ENCODE measurements around the gene HACD1. TPM values are rescaled to one million over a fixed set of nuclear protein-coding genes. Genes with fewer than 3 reads are reported as not detected.
"Not testable (repeated sequence)": the region's sequence is repeated elsewhere in the genome, so short reads cannot be mapped to it uniquely, and the experiment has no call there.

The HACD1 gene
- total RNA-seq, 2 donors from 2014 or later: 4.2 to 5.4 TPM

DNA sequence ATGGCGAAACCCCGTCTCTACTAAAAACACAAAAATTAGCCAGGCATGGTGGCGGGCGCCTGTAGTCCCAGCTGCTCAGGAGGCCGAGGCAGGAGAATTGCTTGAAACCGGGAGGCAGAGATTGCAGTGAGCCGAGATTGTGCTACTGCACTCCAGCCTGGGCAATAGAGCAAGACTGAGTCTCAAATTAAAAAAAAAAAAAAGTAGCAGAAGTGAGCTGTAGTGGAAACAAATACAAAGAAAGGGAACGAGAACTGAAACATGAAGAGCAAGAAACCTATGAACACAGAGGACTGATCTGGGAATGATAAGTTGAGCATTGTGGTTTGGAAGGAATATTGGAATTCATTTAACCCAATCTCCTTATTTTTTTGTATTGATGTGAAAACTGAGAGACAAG is 15.4 kb upstream of the HACD1 start:
- H3K27me3 Mint-ChIP-seq (ENCODE audit: low read depth); DNase-seq; H3K27ac Mint-ChIP-seq; H3K4me1 Mint-ChIP-seq (ENCODE audit: low read depth); H3K36me3 Mint-ChIP-seq (ENCODE audit: insufficient read depth in 2 of 2); H3K9me3 Mint-ChIP-seq; H3K4me3 Mint-ChIP-seq; ATAC-seq (replicated peaks in 1 of 2): not testable (repeated sequence)

DNA sequence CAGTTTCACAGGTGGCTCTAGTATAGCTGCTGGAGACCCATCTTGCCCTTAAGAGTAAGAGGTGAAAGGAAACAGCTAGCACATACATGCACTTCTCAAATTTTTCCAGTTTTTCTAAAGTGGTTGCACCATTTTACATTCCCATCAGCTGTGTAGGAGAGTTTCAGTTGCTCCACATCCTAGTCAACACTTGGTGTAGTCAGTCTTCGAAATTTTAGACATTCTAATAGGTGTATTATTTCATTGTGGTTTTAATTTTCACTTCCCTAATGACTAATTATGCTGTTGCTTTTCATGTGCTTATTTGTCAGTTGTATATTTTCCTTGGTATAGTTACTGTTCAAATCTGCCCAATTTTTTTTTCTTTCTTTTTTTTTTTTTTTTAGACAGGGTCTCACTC is 9.5 kb upstream of the HACD1 start:
- H3K27ac Mint-ChIP-seq: no peak overlapping the region
- no peaks in the 10 kb centered on the region for H3K36me3 Mint-ChIP-seq (ENCODE audit: insufficient read depth in 2 of 2)
- ATAC-seq (replicated peaks in 1 of 2): no peak

GRCh38 chr10:17624996-17625395 is 7.8 kb upstream of the HACD1 start:
- Mint-ChIP-seq H3K27ac (no peak overlapping the region), H3K36me3 (ENCODE audit: insufficient read depth in 2 of 2) (no peaks in the 10 kb centered on the region), H3K9me3 (no peaks in the 10 kb centered on the region), H3K4me3 (no peak overlapping the region), H3K4me1 (ENCODE audit: low read depth) (no peaks in the 10 kb centered on the region), H3K27me3 (ENCODE audit: low read depth) (peaks cover 12% of the 10 kb centered on the region)
- ATAC-seq (replicated peaks in 1 of 2) (no peak), DNase-seq (no peak)

More for the DNA sequence above, 9.5 kb upstream of the HACD1 start:
- Mint-ChIP-seq H3K4me1 (ENCODE audit: low read depth) (no peaks in the 10 kb centered on the region), H3K27me3 (ENCODE audit: low read depth) (peaks cover 12% of the 10 kb centered on the region), H3K9me3 (no peaks in the 10 kb centered on the region), H3K4me3 (no peak overlapping the region)
- DNase-seq: no peak

DNA sequence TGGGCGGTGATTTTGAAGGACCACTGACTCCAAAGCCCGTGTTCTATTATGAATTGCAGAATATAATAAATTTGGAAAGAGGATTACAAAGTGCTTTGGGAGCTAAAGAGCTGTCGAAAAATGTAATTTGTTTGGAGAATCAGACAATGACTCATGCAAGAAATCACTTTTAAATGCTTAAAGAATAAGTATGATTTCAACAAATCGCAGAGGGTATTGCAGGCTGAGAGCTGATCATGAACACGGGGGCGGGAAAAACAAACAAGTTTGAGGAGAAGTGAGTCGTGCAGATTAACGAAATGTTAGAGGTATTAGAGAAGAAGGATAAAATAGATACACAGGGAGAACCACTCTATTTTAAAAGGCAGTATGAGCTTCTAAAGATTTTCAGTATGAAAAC is 4.9 kb upstream of the HACD1 start:
- no peak overlapping the region for H3K27ac Mint-ChIP-seq
- peaks cover 28% of the 10 kb centered on the region for H3K27me3 Mint-ChIP-seq (ENCODE audit: low read depth)
- H3K4me1 Mint-ChIP-seq (ENCODE audit: low read depth): peaks cover 11% of the 10 kb centered on the region
- ATAC-seq (replicated peaks in 1 of 2): no peak
- H3K9me3 Mint-ChIP-seq: no peaks in the 10 kb centered on the region
- no peak overlapping the region for H3K4me3 Mint-ChIP-seq
- no peak for DNase-seq
- no peaks in the 10 kb centered on the region for H3K36me3 Mint-ChIP-seq (ENCODE audit: insufficient read depth in 2 of 2)

- Mint-ChIP-seq H3K27me3 (ENCODE audit: low read depth) (peaks cover 16% of the 10 kb centered on the region), H3K4me1 (ENCODE audit: low read depth) (peaks cover 11% of the 10 kb centered on the region), H3K36me3 (ENCODE audit: insufficient read depth in 2 of 2) (no peaks in the 10 kb centered on the region), H3K27ac (no peak overlapping the region), H3K4me3 (peak overlapping the region; percentile 55 to 63), H3K9me3 (no peaks in the 10 kb centered on the region)
- ATAC-seq (replicated peaks in 1 of 2): peak; percentile 62 to 66
- peak; percentile 40 to 45 for DNase-seq
These were observed 657 bp downstream of the HACD1 start for GRCh38 chr10:17616403-17617030.

- no peaks in the 10 kb centered on the region for H3K4me1 Mint-ChIP-seq (ENCODE audit: low read depth)
These were observed 7.6 kb downstream of the HACD1 start for GRCh38 chr10:17609523-17610079.

DNA sequence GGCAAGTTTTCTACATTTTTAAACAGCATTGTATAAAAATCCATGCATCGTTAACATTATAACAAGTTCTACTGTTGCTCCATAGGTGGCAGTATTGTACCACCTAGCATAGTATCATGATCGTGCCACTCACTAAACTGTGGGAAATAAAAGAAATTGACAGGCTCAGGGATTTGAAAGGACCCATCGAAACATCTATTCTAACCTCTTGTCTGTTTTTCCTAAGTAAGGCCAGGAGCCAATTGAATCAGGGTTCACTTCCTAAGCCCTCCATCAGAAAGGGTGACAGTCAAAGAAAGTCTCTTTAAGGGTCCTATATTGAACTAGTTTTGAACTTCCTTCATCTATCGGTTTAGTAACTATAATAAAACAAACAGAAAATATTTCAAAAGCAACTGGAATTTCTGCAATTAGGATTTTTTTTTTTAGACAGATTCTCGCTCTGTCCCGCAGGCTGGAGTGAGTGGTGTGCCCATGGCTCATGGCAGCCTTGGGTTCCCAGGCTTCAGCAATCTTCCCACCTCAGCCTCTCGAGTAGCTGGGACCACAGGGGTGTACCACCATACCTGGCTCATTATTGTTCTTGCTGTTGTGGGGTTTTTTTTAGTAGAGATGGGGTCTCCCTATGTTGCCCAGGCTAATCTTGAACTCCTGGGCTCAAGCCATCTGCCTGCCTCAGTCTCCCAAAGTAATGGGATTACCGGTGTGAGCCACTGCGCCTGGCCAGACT is 9.4 kb downstream of the HACD1 start:
- H3K9me3 Mint-ChIP-seq: no peaks in the 10 kb centered on the region
- peak; percentile 5 to 39 for DNase-seq
- H3K27me3 Mint-ChIP-seq (ENCODE audit: low read depth): no peaks in the 10 kb centered on the region
- H3K4me3 Mint-ChIP-seq: no peak overlapping the region
- ATAC-seq (replicated peaks in 1 of 2): peak; percentile 79 to 85
- H3K27ac Mint-ChIP-seq: no peak overlapping the region
- no peaks in the 10 kb centered on the region for H3K36me3 Mint-ChIP-seq (ENCODE audit: insufficient read depth in 2 of 2)
- no peaks in the 10 kb centered on the region for H3K4me1 Mint-ChIP-seq (ENCODE audit: low read depth)

More at GRCh38 chr10:17609523-17610079, 7.6 kb downstream of the HACD1 start:
- H3K4me3 Mint-ChIP-seq: no peak overlapping the region
- no peaks in the 10 kb centered on the region for H3K27me3 Mint-ChIP-seq (ENCODE audit: low read depth)
- DNase-seq (no peak), ATAC-seq (replicated peaks in 1 of 2) (no peak)
- no peaks in the 10 kb centered on the region for H3K36me3 Mint-ChIP-seq (ENCODE audit: insufficient read depth in 2 of 2)
- no peaks in the 10 kb centered on the region for H3K9me3 Mint-ChIP-seq
- no peak overlapping the region for H3K27ac Mint-ChIP-seq

DNA sequence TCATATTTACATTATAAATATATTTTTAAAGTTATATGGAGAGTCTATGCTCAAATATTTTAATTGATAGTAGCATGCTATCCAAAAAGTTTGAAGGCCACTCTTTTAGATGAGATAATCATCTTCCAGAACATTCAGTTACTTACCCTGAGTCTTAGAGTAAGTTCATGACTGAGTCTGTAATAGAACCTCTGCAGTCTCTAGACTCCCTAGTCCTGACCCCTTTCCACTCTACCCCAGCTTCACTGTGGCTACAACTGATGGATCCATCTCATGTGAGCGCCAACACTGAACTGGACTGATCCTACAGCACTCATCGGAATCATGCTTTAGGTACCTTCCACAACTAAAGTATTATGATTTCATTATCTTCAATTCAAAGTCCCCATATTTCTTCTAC is 10.1 kb downstream of the HACD1 start:
- Mint-ChIP-seq H3K27me3 (ENCODE audit: low read depth) (no peaks in the 10 kb centered on the region), H3K27ac (no peak overlapping the region), H3K4me1 (ENCODE audit: low read depth) (no peaks in the 10 kb centered on the region), H3K4me3 (no peak overlapping the region), H3K9me3 (no peaks in the 10 kb centered on the region), H3K36me3 (ENCODE audit: insufficient read depth in 2 of 2) (no peaks in the 10 kb centered on the region)
- no peak for ATAC-seq (replicated peaks in 1 of 2)
- DNase-seq: no peak

DNA sequence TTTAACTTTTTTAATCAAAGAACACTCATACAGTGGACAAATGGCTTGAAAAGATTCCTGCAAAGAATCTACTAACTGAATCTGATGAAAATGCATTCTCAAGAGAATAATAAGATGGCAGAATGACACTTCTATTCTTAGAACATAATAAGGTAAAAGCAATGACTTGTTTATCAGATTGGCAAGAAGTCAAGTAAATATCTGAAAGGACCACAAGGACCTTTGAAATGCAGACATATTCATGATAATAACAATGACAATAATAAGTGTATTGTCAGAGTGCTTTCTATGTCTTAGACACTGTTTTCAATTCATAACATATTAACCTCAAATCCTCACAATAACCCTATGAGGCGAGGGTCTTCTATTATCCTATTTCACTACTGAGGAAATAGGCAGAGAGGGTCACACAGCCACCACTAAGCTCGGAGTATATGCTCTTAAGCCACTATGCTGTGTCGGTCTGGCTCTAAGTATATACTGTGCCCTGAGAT is 10.6 kb downstream of the HACD1 start:
- Mint-ChIP-seq H3K4me1 (ENCODE audit: low read depth) (no peaks in the 10 kb centered on the region), H3K9me3 (no peaks in the 10 kb centered on the region), H3K36me3 (ENCODE audit: insufficient read depth in 2 of 2) (no peaks in the 10 kb centered on the region), H3K27ac (no peak overlapping the region), H3K27me3 (ENCODE audit: low read depth) (no peaks in the 10 kb centered on the region), H3K4me3 (no peak overlapping the region)
- ATAC-seq (replicated peaks in 1 of 2) (no peak), DNase-seq (no peak)

- Mint-ChIP-seq H3K4me1 (ENCODE audit: low read depth) (no peaks in the 10 kb centered on the region), H3K36me3 (ENCODE audit: insufficient read depth in 2 of 2) (no peaks in the 10 kb centered on the region), H3K4me3 (no peak overlapping the region), H3K27ac (no peak overlapping the region), H3K9me3 (no peaks in the 10 kb centered on the region), H3K27me3 (ENCODE audit: low read depth) (no peaks in the 10 kb centered on the region)
- no peak for ATAC-seq (replicated peaks in 1 of 2)
- DNase-seq: no peak
These were observed 11.2 kb downstream of the HACD1 start for GRCh38 chr10:17605936-17606335.

DNA sequence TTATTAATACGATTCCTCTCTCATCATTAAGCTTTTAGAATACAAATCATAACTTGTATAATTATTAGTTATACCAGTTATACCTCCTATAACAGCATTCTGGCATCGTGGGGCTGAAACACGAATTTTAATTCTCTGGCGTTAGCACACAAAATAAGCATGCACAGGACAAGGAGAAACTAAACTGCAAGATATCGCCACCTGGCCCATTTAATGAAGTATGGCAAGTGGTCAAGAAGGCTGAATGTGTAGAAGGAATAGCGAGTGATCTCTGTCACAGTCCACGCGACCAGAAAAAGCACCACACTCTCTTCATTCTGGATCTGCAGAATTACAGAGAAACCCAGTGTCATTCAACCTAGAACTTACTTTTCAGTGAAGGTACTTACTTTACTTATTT is 18.1 kb downstream of the HACD1 start:
- Mint-ChIP-seq H3K4me1 (ENCODE audit: low read depth) (no peaks in the 10 kb centered on the region), H3K4me3 (no peak overlapping the region), H3K9me3 (no peaks in the 10 kb centered on the region), H3K36me3 (ENCODE audit: insufficient read depth in 2 of 2) (no peaks in the 10 kb centered on the region), H3K27me3 (ENCODE audit: low read depth) (no peaks in the 10 kb centered on the region), H3K27ac (no peak overlapping the region)
- ATAC-seq (replicated peaks in 1 of 2) (no peak), DNase-seq (no peak)

GRCh38 chr10:17597386-17597785 is 19.8 kb downstream of the HACD1 start:
- H3K9me3 Mint-ChIP-seq: no peaks in the 10 kb centered on the region
- H3K27me3 Mint-ChIP-seq (ENCODE audit: low read depth): no peaks in the 10 kb centered on the region
- no peak overlapping the region for H3K27ac Mint-ChIP-seq
- no peaks in the 10 kb centered on the region for H3K4me1 Mint-ChIP-seq (ENCODE audit: low read depth)
- H3K36me3 Mint-ChIP-seq (ENCODE audit: insufficient read depth in 2 of 2): no peaks in the 10 kb centered on the region
- H3K4me3 Mint-ChIP-seq: no peak overlapping the region
- DNase-seq (no peak), ATAC-seq (replicated peaks in 1 of 2) (no peak)

- DNase-seq (no peak), ATAC-seq (replicated peaks in 1 of 2) (no peak)
- Mint-ChIP-seq H3K27me3 (ENCODE audit: low read depth) (no peaks in the 10 kb centered on the region), H3K27ac (no peak overlapping the region), H3K9me3 (no peaks in the 10 kb centered on the region), H3K36me3 (ENCODE audit: insufficient read depth in 2 of 2) (no peaks in the 10 kb centered on the region), H3K4me3 (no peak overlapping the region), H3K4me1 (ENCODE audit: low read depth) (peaks cover 12% of the 10 kb centered on the region)
These were observed 26.1 kb downstream of the HACD1 start for GRCh38 chr10:17590969-17591645.

Measured in activated T-cell treated with anti-CD3 and anti-CD28 coated beads, Interleukin-2, amount 50 U/mL, for 72 hours (primary cell).